ENCODE results near the gene MAP2K2.

DNA sequence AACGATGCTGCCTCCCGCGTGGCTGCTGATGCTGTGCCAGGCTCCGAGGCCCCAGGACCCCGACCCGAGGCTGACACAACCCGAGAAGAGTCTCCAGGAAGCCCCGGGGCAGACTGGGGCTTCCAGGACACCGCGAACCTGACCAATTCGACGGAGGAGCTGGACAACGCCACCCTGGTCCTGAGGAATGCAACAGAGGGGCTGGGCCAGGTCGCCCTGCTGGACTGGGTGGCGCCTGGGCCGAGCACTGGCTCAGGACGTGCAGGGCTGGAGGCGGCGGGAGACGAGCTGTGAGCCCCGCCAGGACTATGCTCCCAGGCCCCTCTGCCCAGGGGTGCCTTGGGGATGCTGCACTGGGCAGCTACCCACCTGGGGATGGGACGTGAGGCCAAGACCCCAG lies 47.8 kb upstream of the MAP2K2 start:
- TF ChIP-seq CTCF (conservative IDR thresholded peaks at IDR 0.05 in 1 of 2, IDR thresholded peaks at IDR 0.05 in 1 of 2; ENCODE audit: extremely low read depth in 1 of 2, insufficient read depth in 1 of 2, low read depth in 1 of 2, low read length in 2 of 2) (no peak), EZH2 (IDR thresholded peaks at IDR 0.05; ENCODE audit: borderline replicate concordance, low read length) (no peak)
